CD4-positive, CD25-positive, alpha-beta regulatory T cell (primary cell): ENCODE results near the gene BSCL2. TPM values are rescaled to one million over a fixed set of nuclear protein-coding genes. Genes with fewer than 3 reads are reported as not detected.

Source experiments
- polyA plus RNA-seq, 4 donors: library from polyadenylated mRNA; unstranded; fragments of 300-500 nt; fragmentation: Illumina TruSeq; gene quantifications; one replicate each; pipeline ENCODE4 v1.2.3, GENCODE V29; 2021
- total RNA-seq: library from RNA; stranded (reverse); gene quantifications from one replicate; pipeline ENCODE4 v1.2.3, GENCODE V29; 2022

The BSCL2 gene
- total and polyA plus RNA-seq, 5 donors from 2014 or later: 23.9 to 49.2 (median 39.6) TPM

Other genes with a start within 250 kb of the BSCL2 start
- gene AHNAK, start 160.6 kb downstream of the BSCL2 start, total RNA-seq: 852 TPM
- 10 to 100 TPM; 22.3 to 59.3 (median 39.5) TPM for gene AHNAK, start 160.6 kb downstream of the BSCL2 start, polyA plus RNA-seq
- 1,198 TPM for gene EEF1G, start 133.5 kb downstream of the BSCL2 start, total RNA-seq
- 1,000 to 10,000 TPM in 3 of 4 donors, 100 to 1,000 TPM in 1; 775 to 1,680 (median 1,413) TPM for gene EEF1G, start 133.5 kb downstream of the BSCL2 start, polyA plus RNA-seq
- gene TUT1, start 115.9 kb downstream of the BSCL2 start, total RNA-seq: 22.0 TPM
- gene TUT1, start 115.9 kb downstream of the BSCL2 start, polyA plus RNA-seq: 10 to 100 TPM in 3 of 4 donors, 1 to 10 TPM in 1; 6.5 to 11.9 (median 10.9) TPM
- gene MTA2, start 105.6 kb downstream of the BSCL2 start, total RNA-seq: 172 TPM
- gene MTA2, start 105.6 kb downstream of the BSCL2 start, polyA plus RNA-seq: 10 to 100 TPM; 30.3 to 38.6 (median 33.9) TPM
- gene EML3, start 94.6 kb downstream of the BSCL2 start, total RNA-seq: 165 TPM
- gene EML3, start 94.6 kb downstream of the BSCL2 start, polyA plus RNA-seq: 10 to 100 TPM; 16.1 to 23.2 (median 16.4) TPM
- gene ROM1, start 94.2 kb downstream of the BSCL2 start, total RNA-seq: 1.9 TPM
- gene ROM1, start 94.2 kb downstream of the BSCL2 start, polyA plus RNA-seq: 1 to 10 TPM in 2 of 4 donors, under 1 TPM in 2; 0.41 to 1.3 (median 0.80) TPM
- gene B3GAT3, start 85.4 kb downstream of the BSCL2 start, total RNA-seq: 57.5 TPM
- gene B3GAT3, start 85.4 kb downstream of the BSCL2 start, polyA plus RNA-seq: 10 to 100 TPM; 34.3 to 43.1 (median 35.7) TPM
- gene GANAB, start 60.8 kb downstream of the BSCL2 start, total RNA-seq: 169 TPM
- 100 to 1,000 TPM; 128 to 138 (median 135) TPM for gene GANAB, start 60.8 kb downstream of the BSCL2 start, polyA plus RNA-seq
- gene INTS5, start 54.1 kb downstream of the BSCL2 start, total RNA-seq: 11.7 TPM
- gene INTS5, start 54.1 kb downstream of the BSCL2 start, polyA plus RNA-seq: 10 to 100 TPM; 33.2 to 49.9 (median 39.2) TPM
- gene C11orf98, start 42.2 kb downstream of the BSCL2 start, total RNA-seq: 30.5 TPM
- gene C11orf98, start 42.2 kb downstream of the BSCL2 start, polyA plus RNA-seq: 100 to 1,000 TPM; 118 to 149 (median 137) TPM
- 12.3 TPM for gene CSKMT, start 42.1 kb downstream of the BSCL2 start, total RNA-seq
- 1 to 10 TPM; 1.9 to 3.8 (median 2.7) TPM for gene CSKMT, start 42.1 kb downstream of the BSCL2 start, polyA plus RNA-seq
- gene UQCC3, start 35.8 kb downstream of the BSCL2 start, total RNA-seq: 3.5 TPM
- 10 to 100 TPM; 11.0 to 13.9 (median 12.2) TPM for gene UQCC3, start 35.8 kb downstream of the BSCL2 start, polyA plus RNA-seq
- 9.9 TPM for gene LBHD1, start 35.2 kb downstream of the BSCL2 start, total RNA-seq
- 1 to 10 TPM; 1.8 to 2.6 (median 2.2) TPM for gene LBHD1, start 35.2 kb downstream of the BSCL2 start, polyA plus RNA-seq
- gene UBXN1, start 28.4 kb downstream of the BSCL2 start, total RNA-seq: 204 TPM
- gene UBXN1, start 28.4 kb downstream of the BSCL2 start, polyA plus RNA-seq: 100 to 1,000 TPM; 221 to 252 (median 236) TPM
- gene LRRN4CL, start 17.9 kb downstream of the BSCL2 start, total RNA-seq: not detected
- gene LRRN4CL, start 17.9 kb downstream of the BSCL2 start, polyA plus RNA-seq: not detected
- gene GNG3, start 252 bp upstream of the BSCL2 start, total RNA-seq: not detected
- under 1 TPM in 2 of 4 donors, not detected in 2; 0.21 to 0.72 TPM for gene GNG3, start 252 bp upstream of the BSCL2 start, polyA plus RNA-seq
- 52.8 TPM for gene HNRNPUL2, start 20.0 kb upstream of the BSCL2 start, total RNA-seq
- gene HNRNPUL2, start 20.0 kb upstream of the BSCL2 start, polyA plus RNA-seq: 1 to 10 TPM in 3 of 4 donors, under 1 TPM in 1; 0.85 to 1.5 (median 1.2) TPM
- 19.4 TPM for gene TTC9C, start 21.1 kb upstream of the BSCL2 start, total RNA-seq
- 10 to 100 TPM; 27.6 to 39.5 (median 31.6) TPM for gene TTC9C, start 21.1 kb upstream of the BSCL2 start, polyA plus RNA-seq
- gene ZBTB3, start 46.7 kb upstream of the BSCL2 start, total RNA-seq: 8.5 TPM
- gene ZBTB3, start 46.7 kb upstream of the BSCL2 start, polyA plus RNA-seq: 1 to 10 TPM; 4.8 to 7.2 (median 5.5) TPM
- 74.9 TPM for gene POLR2G, start 54.2 kb upstream of the BSCL2 start, total RNA-seq
- 100 to 1,000 TPM; 241 to 286 (median 253) TPM for gene POLR2G, start 54.2 kb upstream of the BSCL2 start, polyA plus RNA-seq
- gene TAF6L, start 64.0 kb upstream of the BSCL2 start, total RNA-seq: 13.1 TPM
- gene TAF6L, start 64.0 kb upstream of the BSCL2 start, polyA plus RNA-seq: 1 to 10 TPM; 5.8 to 9.5 (median 7.5) TPM
- 26.3 TPM for gene TMEM179B, start 80.0 kb upstream of the BSCL2 start, total RNA-seq
- 100 to 1,000 TPM; 129 to 172 (median 152) TPM for gene TMEM179B, start 80.0 kb upstream of the BSCL2 start, polyA plus RNA-seq
- gene TMEM223, start 84.6 kb upstream of the BSCL2 start, total RNA-seq: 9.1 TPM
- gene TMEM223, start 84.6 kb upstream of the BSCL2 start, polyA plus RNA-seq: 10 to 100 TPM; 55.2 to 71.9 (median 69.2) TPM
- 309 TPM for gene NXF1, start 98.0 kb upstream of the BSCL2 start, total RNA-seq
- 10 to 100 TPM; 47.3 to 70.9 (median 64.2) TPM for gene NXF1, start 98.0 kb upstream of the BSCL2 start, polyA plus RNA-seq
- gene STX5, start 124.6 kb upstream of the BSCL2 start, total RNA-seq: 128 TPM
- 10 to 100 TPM; 28.2 to 39.8 (median 35.4) TPM for gene STX5, start 124.6 kb upstream of the BSCL2 start, polyA plus RNA-seq
- not detected for gene TEX54, start 125.4 kb upstream of the BSCL2 start, total RNA-seq
- gene TEX54, start 125.4 kb upstream of the BSCL2 start, polyA plus RNA-seq: 1 to 10 TPM in 2 of 4 donors, under 1 TPM in 1, not detected in 1; 0.76 to 2.2 (median 2.1) TPM
- gene WDR74, start 132.2 kb upstream of the BSCL2 start, total RNA-seq: 201 TPM
- 10 to 100 TPM; 41.6 to 61.1 (median 49.0) TPM for gene WDR74, start 132.2 kb upstream of the BSCL2 start, polyA plus RNA-seq
- 277 TPM for gene SLC3A2, start 173.5 kb upstream of the BSCL2 start, total RNA-seq
- 100 to 1,000 TPM; 158 to 172 (median 168) TPM for gene SLC3A2, start 173.5 kb upstream of the BSCL2 start, polyA plus RNA-seq
- gene CHRM1, start 213.9 kb upstream of the BSCL2 start, total RNA-seq: not detected
- gene CHRM1, start 213.9 kb upstream of the BSCL2 start, polyA plus RNA-seq: not detected